Osteoblast (primary cell): ENCODE results near the gene IFNA10. TPM values are rescaled to one million over a fixed set of nuclear protein-coding genes. Genes with fewer than 3 reads are reported as not detected.
"Not testable (repeated sequence)": the region's sequence is repeated elsewhere in the genome, so short reads cannot be mapped to it uniquely, and the experiment has no call there.

ENCODE experiments used
- DNase-seq: peaks from one replicate; pipeline ENCODE4 v3.0.0; 2011; ENCODE audit warnings: low spot score, mixed read lengths; ENCODE audit not compliant: insufficient read length; ENCODE audit errors: missing footprints
- H2AFZ ChIP-seq: 2 replicates; pipeline ENCODE4 v1.6.0; 2011; ENCODE audit warnings: mild to moderate bottlenecking, low read length
- H3K27ac ChIP-seq: 2 replicates; pipeline ENCODE4 v1.5.1; 2011; ENCODE audit warnings: mild to moderate bottlenecking, low read depth, low read length, moderate library complexity
- H3K27me3 ChIP-seq: 2 replicates; pipeline ENCODE4 v1.6.0; 2012; ENCODE audit warnings: mild to moderate bottlenecking, control low read depth, inconsistent platforms, low read length, moderate library complexity; ENCODE audit not compliant: insufficient read depth
- H3K36me3 ChIP-seq: 2 replicates; pipeline ENCODE4 v1.5.1; 2011; ENCODE audit warnings: mild to moderate bottlenecking, low read length, control low read depth, moderate library complexity; ENCODE audit not compliant: insufficient read depth
- H3K4me1 ChIP-seq: 2 replicates; pipeline ENCODE4 v1.5.1; 2011; ENCODE audit warnings: mild to moderate bottlenecking, low read length, control low read depth, moderate library complexity; ENCODE audit not compliant: insufficient read depth
- H3K4me2 ChIP-seq: 2 replicates; pipeline ENCODE4 v1.6.0; 2011; ENCODE audit warnings: mild to moderate bottlenecking, low read length; ENCODE audit not compliant: insufficient read depth
- H3K4me3 ChIP-seq: fragments of 200-600 bp; sonication (generic); 3 replicates; pipeline ENCODE4 v1.5.1; 2012; ENCODE audit warnings: mild to moderate bottlenecking, low read length, inconsistent platforms; ENCODE audit not compliant: insufficient read depth
- H3K79me2 ChIP-seq: 2 replicates; pipeline ENCODE4 v1.6.0; 2012; ENCODE audit warnings: mild to moderate bottlenecking, low read length, control low read depth, inconsistent platforms; ENCODE audit not compliant: insufficient read depth
- H3K9me3 ChIP-seq: 2 replicates; pipeline ENCODE4 v1.5.1; 2011; ENCODE audit warnings: low read depth, low read length, control low read depth
- H4K20me1 ChIP-seq: 2 replicates; pipeline ENCODE4 v1.6.0; 2012; ENCODE audit warnings: mild to moderate bottlenecking, low read length, control low read depth; ENCODE audit not compliant: insufficient read depth
- CTCF ChIP-seq: IDR thresholded peaks from 2 replicates; pipeline ENCODE4 v1.5.1; 2011; ENCODE audit warnings: mild to moderate bottlenecking, low read depth, low read length, moderate library complexity; ENCODE audit errors: extremely low read depth
- total RNA-seq: library from RNA; depleted of rRNA; stranded (reverse); fragments of >200 nt; gene quantifications from 2 replicates; pipeline ENCODE4 v1.2.3, GENCODE V29; 2012

The IFNA10 gene
- total RNA-seq, 1 donor: not detected

GRCh38 chr9:21213411-21214326 is 6.7 kb upstream of the IFNA10 start:
- H3K4me2 ChIP-seq, DNase-seq: not testable (repeated sequence)

GRCh38 chr9:21212160-21212559 is 5.2 kb upstream of the IFNA10 start:
- not testable (repeated sequence) for DNase-seq, H3K4me2 ChIP-seq, H3K27me3 ChIP-seq, H3K27ac ChIP-seq, H4K20me1 ChIP-seq, H3K4me1 ChIP-seq, H2AFZ ChIP-seq, H3K9me3 ChIP-seq, H3K4me3 ChIP-seq, H3K36me3 ChIP-seq, H3K79me2 ChIP-seq

More at GRCh38 chr9:21213411-21214326, 6.7 kb upstream of the IFNA10 start:
- H3K9me3 ChIP-seq, H2AFZ ChIP-seq, H3K4me3 ChIP-seq, H4K20me1 ChIP-seq, H3K79me2 ChIP-seq, H3K36me3 ChIP-seq, H3K27ac ChIP-seq, H3K4me1 ChIP-seq, H3K27me3 ChIP-seq: not testable (repeated sequence)
- TF ChIP-seq CTCF: peak; percentile 53

DNA sequence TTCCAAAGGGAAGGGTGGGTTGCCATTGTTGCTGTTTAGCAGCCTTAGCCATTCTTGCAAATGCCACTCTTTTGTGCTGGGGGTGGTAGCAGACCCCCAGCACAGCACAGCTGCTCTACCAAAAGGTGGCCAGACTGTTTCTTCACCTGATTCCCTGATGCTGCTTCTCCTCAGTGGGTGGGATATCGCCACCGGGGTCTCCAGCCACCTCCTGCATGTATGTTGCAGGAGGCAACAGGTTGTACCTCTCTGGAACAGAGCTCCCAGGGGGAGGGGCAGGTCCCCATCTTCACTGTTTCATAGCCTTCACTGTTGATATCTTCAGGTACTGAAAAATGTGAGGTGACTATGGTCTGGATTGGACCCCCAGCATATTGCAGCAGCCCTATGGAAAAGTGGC is 3.8 kb upstream of the IFNA10 start:
- H3K4me2 ChIP-seq, H3K4me3 ChIP-seq: not testable (repeated sequence)

GRCh38 chr9:21210311-21210710 is 3.4 kb upstream of the IFNA10 start:
- no peak overlapping the region for H2AFZ ChIP-seq
- H3K4me3 ChIP-seq: no peak overlapping the region
- H3K27ac ChIP-seq: no peak overlapping the region
- H3K36me3 ChIP-seq: no peaks in the 10 kb centered on the region
- no peak overlapping the region for H3K4me2 ChIP-seq
- no peaks in the 10 kb centered on the region for H4K20me1 ChIP-seq
- DNase-seq: no peak
- H3K4me1 ChIP-seq: no peaks in the 10 kb centered on the region
- H3K79me2 ChIP-seq: no peaks in the 10 kb centered on the region
- TF ChIP-seq CTCF: no peak
- no peaks in the 10 kb centered on the region for H3K9me3 ChIP-seq
- H3K27me3 ChIP-seq: no peaks in the 10 kb centered on the region

More for the DNA sequence above, 3.8 kb upstream of the IFNA10 start:
- H2AFZ ChIP-seq, H3K79me2 ChIP-seq, H3K27ac ChIP-seq, DNase-seq, H3K36me3 ChIP-seq, H3K27me3 ChIP-seq, H4K20me1 ChIP-seq, H3K9me3 ChIP-seq, H3K4me1 ChIP-seq: not testable (repeated sequence)

GRCh38 chr9:21205204-21205603 is 1.7 kb downstream of the IFNA10 start:
- H3K4me3 ChIP-seq: no peak overlapping the region
- H3K4me2 ChIP-seq: no peak overlapping the region
- TF ChIP-seq CTCF: no peak

DNA sequence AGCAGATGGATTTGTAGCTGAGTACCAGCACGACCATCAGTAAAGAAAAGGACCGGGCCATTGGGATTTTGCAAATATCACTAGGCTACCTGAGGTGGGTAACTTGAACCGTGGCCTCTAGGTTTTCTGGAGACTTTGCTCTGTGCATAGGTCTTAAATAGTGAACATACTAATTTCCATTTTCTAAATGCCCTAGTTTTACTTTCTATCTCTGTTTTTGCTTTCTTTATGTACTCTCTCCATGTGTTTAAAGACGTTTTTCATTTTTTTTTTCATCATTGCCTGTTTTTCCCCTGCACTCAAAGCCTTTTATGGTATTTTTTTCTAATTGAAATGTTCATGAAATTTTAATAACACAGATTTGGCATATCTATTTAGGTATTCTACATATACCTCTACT is 4.8 kb downstream of the IFNA10 start, which contains the start of gene IFNA7:
IFNA7 (minus strand) TSS at position 101 of the 400 bp plus-strand sequence; CDS start at position 61, 40 bp downstream.
- H3K4me2 ChIP-seq, H3K4me1 ChIP-seq, DNase-seq, H4K20me1 ChIP-seq, H3K27ac ChIP-seq, H2AFZ ChIP-seq, H3K9me3 ChIP-seq, H3K36me3 ChIP-seq, H3K27me3 ChIP-seq, H3K4me3 ChIP-seq, H3K79me2 ChIP-seq: not testable (repeated sequence)

More at GRCh38 chr9:21205204-21205603, 1.7 kb downstream of the IFNA10 start:
- Histone ChIP-seq H3K36me3 (no peaks in the 10 kb centered on the region), H2AFZ (no peak overlapping the region), H3K27me3 (no peaks in the 10 kb centered on the region), H3K27ac (no peak overlapping the region), H3K9me3 (no peaks in the 10 kb centered on the region), H3K4me1 (no peaks in the 10 kb centered on the region), H4K20me1 (no peaks in the 10 kb centered on the region), H3K79me2 (no peaks in the 10 kb centered on the region)
- DNase-seq: no peak
